GM23338 (cell line): ENCODE measurements around the gene AGFG1. TPM values are rescaled to one million over a fixed set of nuclear protein-coding genes. Genes with fewer than 3 reads are reported as not detected.

Source experiments
- ATAC-seq: fragments of 200-7000 bp; cut with Tn5 transposase; 3 replicates; pipeline ENCODE4 v1.9.1; 2020
- DNase-seq: peaks from one replicate; pipeline ENCODE4 v3.0.0-alpha.2; 2015; ENCODE audit warnings: low spot score
- H2AFZ ChIP-seq: fragments of 200-600 bp; sonication (generic); 2 replicates; pipeline ENCODE4 v1.8.0; 2016; ENCODE audit warnings: antibody characterized with exemption, mild to moderate bottlenecking, moderate library complexity
- H3F3A ChIP-seq: fragments of 200-600 bp; sonication (generic); replicated peaks from 2 replicates; pipeline ENCODE4 v1.8.0; 2017; ENCODE audit warnings: antibody characterized with exemption, mixed run types, low read depth
- H3K27ac ChIP-seq: fragments of 200-600 bp; sonication (generic); 2 replicates; pipeline ENCODE4 v1.6.1; 2016; ENCODE audit warnings: low read depth
- H3K27me3 ChIP-seq: fragments of 200-600 bp; sonication (generic); 2 replicates; pipeline ENCODE4 v1.8.0; 2016; ENCODE audit warnings: mild to moderate bottlenecking, mixed run types, moderate library complexity; ENCODE audit not compliant: insufficient read depth
- H3K36me3 ChIP-seq: fragments of 200-600 bp; sonication (generic); 2 replicates; pipeline ENCODE4 v1.8.0; 2016; ENCODE audit warnings: mild to moderate bottlenecking; ENCODE audit not compliant: insufficient read depth
- H3K4me1 ChIP-seq: fragments of 200-600 bp; sonication (generic); 2 replicates; pipeline ENCODE4 v1.8.0; 2016; ENCODE audit warnings: mild to moderate bottlenecking, moderate library complexity; ENCODE audit not compliant: insufficient read depth
- H3K4me2 ChIP-seq: fragments of 200-600 bp; sonication (generic); 2 replicates; pipeline ENCODE4 v1.7.1; 2017; ENCODE audit warnings: mixed run types
- H3K4me3 ChIP-seq: fragments of 200-600 bp; sonication (generic); 2 replicates; pipeline ENCODE4 v1.6.1; 2016; ENCODE audit warnings: mixed run types
- H3K79me2 ChIP-seq: fragments of 200-600 bp; sonication (generic); replicated peaks from 2 replicates; pipeline ENCODE4 v1.8.0; 2017; ENCODE audit warnings: mild to moderate bottlenecking; ENCODE audit not compliant: insufficient read depth
- H3K9me2 ChIP-seq: fragments of 200-600 bp; sonication (generic); 2 replicates; pipeline ENCODE4 v1.8.0; 2017; ENCODE audit not compliant: insufficient read depth
- H4K20me1 ChIP-seq: fragments of 200-600 bp; sonication (generic); replicated peaks from 2 replicates; pipeline ENCODE4 v1.8.0; 2017; ENCODE audit warnings: mild to moderate bottlenecking; ENCODE audit not compliant: insufficient read depth
- H3K27ac Mint-ChIP-seq: 2 replicates; pipeline ENCODE4 v1.8.0; 2020; ENCODE audit warnings: inconsistent platforms, mild to moderate bottlenecking, moderate library complexity, mixed read lengths
- H3K27me3 Mint-ChIP-seq: 3 replicates; pipeline ENCODE4 v1.8.0; 2022; ENCODE audit warnings: low read depth, mild to moderate bottlenecking, moderate library complexity, mixed read lengths, inconsistent platforms; ENCODE audit not compliant: insufficient read depth, poor library complexity
- H3K36me3 Mint-ChIP-seq: 3 replicates; pipeline ENCODE4 v1.8.0; 2021; ENCODE audit warnings: low read depth, mild to moderate bottlenecking, inconsistent platforms, moderate library complexity, mixed read lengths
- H3K4me1 Mint-ChIP-seq: 3 replicates; pipeline ENCODE4 v1.8.0; 2020; ENCODE audit warnings: mild to moderate bottlenecking, inconsistent platforms, mixed read lengths
- H3K4me3 Mint-ChIP-seq: 3 replicates; pipeline ENCODE4 v1.8.0; 2021; ENCODE audit warnings: moderate library complexity, mild to moderate bottlenecking, inconsistent platforms, mixed read lengths
- H3K9me3 Mint-ChIP-seq: 3 replicates; pipeline ENCODE4 v1.8.0; 2020; ENCODE audit warnings: moderate library complexity, mild to moderate bottlenecking, inconsistent platforms, mixed read lengths
- CREB1 ChIP-seq: fragments of 250-450 bp; sonication (Bioruptor Pico); IDR thresholded peaks from 2 replicates; pipeline ENCODE4 v1.5.0; 2020; ENCODE audit warnings: low read depth, mild to moderate bottlenecking, moderate library complexity
- CTCF ChIP-seq, 2 experiments: fragments of 200-600 bp in 1 of 2; sonication (generic) in 1 of 2; conservative IDR thresholded peaks; 2 replicates each; pipeline versions ENCODE4 v1.5.1 to v1.6.1; 2016 to 2017; ENCODE audit warnings: antibody characterized with exemption in 2 of 2, low read depth in 2 of 2, mild to moderate bottlenecking in 2 of 2, moderate library complexity in 1 of 2
- ETS1 ChIP-seq: IDR thresholded peaks from 2 replicates; pipeline ENCODE4 v1.6.1; 2016; ENCODE audit warnings: antibody characterized with exemption
- EZH2 ChIP-seq: fragments of 200-600 bp; sonication (generic); IDR thresholded peaks from one replicate; pipeline ENCODE4 v1.8.0; 2017; ENCODE audit warnings: antibody characterized with exemption, mild to moderate bottlenecking, low read depth; ENCODE audit not compliant: unreplicated experiment
- EZH2phosphoT487 ChIP-seq: fragments of 200-600 bp; sonication (generic); IDR thresholded peaks from one replicate; pipeline ENCODE4 v1.8.1; 2018; ENCODE audit warnings: antibody characterized with exemption; ENCODE audit not compliant: unreplicated experiment
- JUNB ChIP-seq: IDR thresholded peaks from one replicate; pipeline ENCODE4 v1.6.1; 2016; ENCODE audit warnings: antibody characterized with exemption; ENCODE audit not compliant: unreplicated experiment
- POLR2AphosphoS5 ChIP-seq: IDR thresholded peaks from 2 replicates; pipeline ENCODE4 v1.6.1; 2016; ENCODE audit warnings: antibody characterized with exemption, low read depth
- REST ChIP-seq: IDR thresholded peaks from one replicate; pipeline ENCODE4 v1.6.1; 2018; ENCODE audit warnings: antibody characterized with exemption; ENCODE audit not compliant: unreplicated experiment
- STAT1 ChIP-seq: IDR thresholded peaks from one replicate; pipeline ENCODE4 v1.6.1; 2016; ENCODE audit warnings: antibody characterized with exemption; ENCODE audit not compliant: unreplicated experiment
- ZNF331 ChIP-seq: fragments of 250-450 bp; sonication (Bioruptor Pico); IDR thresholded peaks from 2 replicates; pipeline ENCODE4 v1.5.0; 2020; ENCODE audit warnings: low read depth, mild to moderate bottlenecking, moderate library complexity
- polyA plus RNA-seq: library from polyadenylated mRNA; unstranded; fragments of >200 nt; fragmentation: Nextera tagmentation; extraction: Ambion mirVana; gene quantifications from 2 replicates; pipeline ENCODE4 v1.2.1, GENCODE V29; 2016
- total RNA-seq: library from RNA; depleted of rRNA; stranded (reverse); fragments of >200 nt; shearing (Covaris generic); gene quantifications from 2 replicates; pipeline ENCODE4 v1.2.3, GENCODE V29; 2014

AGFG1 gene
- total and polyA plus RNA-seq, 2 experiments from 2014 or later: 14.5 to 113 TPM

GRCh38 chr2:227466887-227467600, 4.9 kb upstream of the AGFG1 start:
- peaks cover 7% of the 10 kb centered on the region for H3K27me3 Mint-ChIP-seq
- H4K20me1 ChIP-seq: no peaks in the 10 kb centered on the region
- peaks cover 13% of the 10 kb centered on the region; the same call in 1 of the 2 replicates for H3K4me1 ChIP-seq
- H3K9me3 Mint-ChIP-seq: no peaks in the 10 kb centered on the region
- H3K4me3 ChIP-seq: no peak overlapping the region
- no peaks in the 10 kb centered on the region for H3K9me2 ChIP-seq
- H3K4me2 ChIP-seq: no peak overlapping the region
- no peaks in the 10 kb centered on the region for H3K36me3 ChIP-seq
- H3K27ac ChIP-seq: no peak overlapping the region
- H3F3A ChIP-seq: no peaks in the 10 kb centered on the region
- ATAC-seq (no peak), DNase-seq (no peak)
- peaks cover 26% of the 10 kb centered on the region for H3K4me1 Mint-ChIP-seq
- H3K79me2 ChIP-seq: no peaks in the 10 kb centered on the region
- H2AFZ ChIP-seq: no peak overlapping the region
- TF ChIP-seq EZH2phosphoT487: no peak
- TF ChIP-seq JUNB: no peak
- TF ChIP-seq CREB1 (CRISPR knock-in tag): no peak
- no peak for TF ChIP-seq POLR2AphosphoS5
- TF ChIP-seq STAT1: no peak
- TF ChIP-seq CTCF (conservative IDR thresholded peaks at IDR 0.05; ENCODE audit: low read depth in 2 of 2): no peak
- no peak for TF ChIP-seq REST
- TF ChIP-seq ZNF331 (CRISPR knock-in tag): no peak
- TF ChIP-seq ETS1: no peak
- TF ChIP-seq EZH2: no peak
- no peak overlapping the region for H3K4me3 Mint-ChIP-seq
- H3K27me3 ChIP-seq: no peaks in the 10 kb centered on the region
- H3K27ac Mint-ChIP-seq: no peak overlapping the region
- no peaks in the 10 kb centered on the region for H3K36me3 Mint-ChIP-seq
